Fibroblast of skin of left biceps (primary cell): ENCODE results near the gene ZBTB34.

Experiments used
- DNase-seq, 2 experiments: peaks; one replicate each; pipeline ENCODE4 v3.0.0-alpha.2; 2013; ENCODE audit warnings: low read depth in 2 of 2

The ZBTB34 gene

DNA sequence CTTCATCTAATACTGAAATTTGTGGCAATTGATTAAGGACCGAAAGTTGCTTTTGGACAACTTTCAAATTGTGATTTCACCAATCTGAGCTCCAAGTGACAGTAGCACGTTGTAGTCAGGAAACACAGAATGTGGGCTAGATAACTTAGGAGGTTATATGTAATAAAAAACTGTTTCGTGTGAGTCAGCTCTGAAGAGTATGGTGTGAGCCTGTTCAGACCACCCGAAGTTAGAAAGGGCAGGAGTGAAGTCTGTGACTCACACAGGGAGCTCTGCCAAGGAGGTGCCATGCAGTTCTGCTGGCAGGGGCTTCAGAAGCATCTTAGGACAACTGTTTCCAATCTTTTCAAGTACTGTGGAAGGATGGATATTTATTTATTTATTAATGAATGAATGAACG lies 16.4 kb upstream of the ZBTB34 start:
- peak in 1 of 2 experiments; percentile 18 for DNase-seq

DNA sequence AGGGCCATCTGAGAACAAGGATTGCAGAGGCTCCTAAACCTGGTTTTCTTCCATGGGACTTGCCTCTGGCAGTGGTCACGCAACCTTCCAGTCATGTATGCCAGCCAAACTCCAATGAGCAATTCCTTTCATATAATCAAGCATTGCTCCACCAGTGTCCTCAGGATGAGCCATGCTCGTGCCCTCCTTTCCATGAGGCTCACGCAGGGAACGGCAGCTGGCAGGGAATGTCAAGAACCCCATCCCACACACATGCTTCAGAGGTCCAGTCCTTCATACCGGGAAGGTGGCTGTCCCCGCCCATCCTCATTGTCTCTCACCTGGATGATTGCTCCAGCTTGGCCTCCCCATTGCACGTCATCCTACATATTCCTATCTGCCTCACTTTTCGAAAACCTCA lies 13.4 kb upstream of the ZBTB34 start:
- no peak for DNase-seq

DNA sequence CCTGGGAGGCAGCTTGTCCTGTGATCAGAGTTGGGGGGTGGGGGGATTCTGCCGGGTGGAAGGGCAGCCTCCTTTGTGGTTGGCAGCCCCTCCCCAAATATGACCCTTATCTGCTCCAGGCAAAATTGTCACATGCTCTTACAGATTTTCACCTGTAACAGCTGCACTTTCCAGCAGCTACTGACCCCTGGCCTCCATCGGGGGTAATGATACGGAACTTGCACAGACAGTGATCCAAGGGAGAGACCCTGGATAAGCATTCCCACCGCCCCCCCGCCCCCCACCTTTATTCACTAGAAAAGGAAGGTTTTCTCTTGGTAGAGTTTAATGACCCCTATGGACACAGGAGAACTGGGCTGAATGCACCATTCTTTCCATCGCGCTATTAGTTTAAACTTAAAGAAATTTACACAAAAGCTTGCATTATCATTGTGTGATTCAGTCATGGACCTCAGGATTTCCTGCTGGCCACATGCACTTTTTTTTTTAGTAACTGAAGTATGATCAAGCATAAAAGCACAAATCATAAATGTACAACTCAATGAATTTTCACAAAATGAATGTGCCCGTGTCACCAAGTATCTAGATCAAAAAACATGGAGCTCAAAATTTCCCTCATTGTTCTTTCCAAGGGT lies 10.7 kb upstream of the ZBTB34 start:
- DNase-seq, result no peak

DNA sequence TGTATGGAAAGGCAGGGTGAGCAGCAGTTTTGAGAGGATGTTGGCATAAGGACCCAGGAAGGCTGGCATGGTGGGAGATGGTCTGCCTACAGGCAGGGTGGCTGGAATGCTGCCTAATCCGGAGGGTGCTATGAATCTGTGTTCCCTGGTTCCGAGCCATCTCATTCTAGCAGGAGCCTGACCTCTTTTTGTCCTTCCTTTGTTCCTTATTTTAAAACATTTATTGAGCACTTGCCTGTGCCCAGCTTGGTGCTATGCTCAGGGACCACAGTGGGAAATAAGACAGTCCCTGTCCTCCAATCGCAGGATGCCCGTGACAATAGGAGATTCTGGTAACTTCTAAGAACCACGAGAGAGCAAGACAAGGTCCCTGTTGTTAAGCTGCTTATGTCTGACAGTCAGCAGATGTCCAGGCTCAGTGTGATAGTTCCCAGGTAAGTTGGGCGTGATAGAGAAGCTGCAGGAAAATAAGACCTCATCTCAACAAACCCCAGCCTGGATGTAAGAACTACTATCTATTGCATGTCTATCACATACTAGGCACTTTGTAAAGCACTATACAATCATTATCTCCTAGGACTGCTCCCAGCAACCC lies 9.1 kb upstream of the ZBTB34 start:
- DNase-seq, result no peak

DNA sequence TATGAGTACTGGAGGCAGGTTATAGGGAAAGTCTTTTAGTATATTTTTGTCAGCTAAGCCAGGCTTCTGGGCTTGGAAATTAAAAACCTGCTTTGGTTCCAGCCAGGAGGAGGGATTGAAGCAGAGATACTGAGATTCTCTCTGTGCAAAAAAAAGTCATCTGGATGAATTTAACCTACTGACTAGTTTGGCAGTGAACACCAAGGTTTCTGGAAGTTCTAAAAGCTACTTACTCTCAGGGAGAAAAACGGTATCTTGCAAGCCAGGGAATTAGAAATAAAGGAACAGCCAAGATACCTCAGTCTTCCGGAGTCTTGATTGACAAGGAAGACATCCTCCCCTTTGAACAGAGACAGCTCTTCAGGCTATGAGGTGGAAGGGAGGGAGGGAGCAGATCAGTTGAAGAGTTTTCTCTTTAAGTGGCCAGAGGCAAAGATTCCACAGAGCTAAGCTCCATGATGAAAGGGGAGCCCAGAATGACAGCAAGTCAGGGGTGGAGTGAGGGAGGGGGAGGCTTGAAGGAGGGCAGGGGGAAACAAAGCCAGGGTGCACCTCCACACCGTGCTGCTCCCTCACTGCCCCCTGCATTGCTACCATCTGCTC lies 8.3 kb upstream of the ZBTB34 start:
- no peak for DNase-seq

DNA sequence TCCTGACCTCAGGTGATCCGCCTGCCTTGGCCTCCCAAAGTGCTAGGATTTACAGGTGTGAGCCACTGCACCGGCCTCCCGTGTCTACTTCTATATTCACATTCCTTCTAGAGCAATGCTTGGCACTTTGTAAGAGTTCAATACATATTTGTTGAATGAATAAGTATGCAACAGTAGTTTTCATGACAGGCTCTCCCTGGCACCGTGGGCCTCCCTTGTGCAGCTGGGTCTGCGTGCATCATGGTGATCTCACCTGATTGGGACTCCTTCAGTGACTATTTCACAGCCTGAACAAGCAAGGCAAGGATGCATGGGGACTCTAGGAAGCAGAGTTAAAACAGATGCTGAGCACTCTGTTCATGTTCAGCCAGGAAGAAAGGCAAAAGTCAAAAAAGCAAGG lies 6.8 kb upstream of the ZBTB34 start:
- no peak for DNase-seq

DNA sequence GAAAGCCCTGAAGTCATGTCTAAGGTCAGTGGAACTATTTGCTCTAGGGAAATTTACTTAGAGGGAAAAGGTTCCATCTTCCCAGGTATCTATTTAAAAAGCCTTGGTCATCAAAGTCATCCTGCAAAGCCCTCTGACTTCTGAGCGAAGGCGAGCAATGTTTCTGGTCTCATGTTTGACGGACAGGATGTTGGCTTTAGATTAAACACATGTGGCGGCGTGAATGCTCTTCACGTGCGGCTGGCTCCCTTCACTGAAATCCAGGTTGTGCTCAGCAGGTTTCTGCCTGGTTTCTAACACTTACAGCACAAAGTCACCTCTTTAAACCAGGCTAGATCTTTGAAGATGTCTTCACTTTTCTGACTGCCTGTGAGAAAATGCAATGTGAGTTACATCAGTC lies 5.7 kb upstream of the ZBTB34 start:
- no peak for DNase-seq

DNA sequence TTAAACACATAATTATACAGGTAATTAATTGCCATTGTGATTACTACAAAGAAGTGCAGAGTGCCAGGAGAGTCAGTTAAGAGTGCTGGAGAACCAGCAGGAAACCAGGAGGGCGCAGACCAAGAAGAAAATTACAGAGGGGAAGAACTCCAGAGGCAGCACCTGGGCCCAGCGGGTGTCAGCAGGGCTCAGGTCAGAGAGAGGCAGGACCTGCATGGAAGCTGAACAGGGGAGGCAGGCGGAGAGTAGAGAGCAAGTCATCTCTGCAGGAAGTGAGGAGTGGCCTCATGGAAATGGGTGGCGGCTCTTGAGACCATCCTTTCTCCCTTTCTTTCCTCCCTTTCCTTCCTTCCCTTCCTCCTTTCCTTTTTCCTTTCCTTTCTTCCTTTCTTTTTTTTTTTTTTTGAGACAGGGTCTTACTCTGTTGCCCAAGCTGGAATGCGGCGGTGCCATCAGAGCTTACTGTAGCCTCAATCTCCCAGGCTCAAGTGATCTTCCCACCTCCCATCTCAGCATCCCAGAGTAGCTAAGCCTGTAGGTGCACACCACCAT lies 4.0 kb upstream of the ZBTB34 start:
- no peak for DNase-seq

DNA sequence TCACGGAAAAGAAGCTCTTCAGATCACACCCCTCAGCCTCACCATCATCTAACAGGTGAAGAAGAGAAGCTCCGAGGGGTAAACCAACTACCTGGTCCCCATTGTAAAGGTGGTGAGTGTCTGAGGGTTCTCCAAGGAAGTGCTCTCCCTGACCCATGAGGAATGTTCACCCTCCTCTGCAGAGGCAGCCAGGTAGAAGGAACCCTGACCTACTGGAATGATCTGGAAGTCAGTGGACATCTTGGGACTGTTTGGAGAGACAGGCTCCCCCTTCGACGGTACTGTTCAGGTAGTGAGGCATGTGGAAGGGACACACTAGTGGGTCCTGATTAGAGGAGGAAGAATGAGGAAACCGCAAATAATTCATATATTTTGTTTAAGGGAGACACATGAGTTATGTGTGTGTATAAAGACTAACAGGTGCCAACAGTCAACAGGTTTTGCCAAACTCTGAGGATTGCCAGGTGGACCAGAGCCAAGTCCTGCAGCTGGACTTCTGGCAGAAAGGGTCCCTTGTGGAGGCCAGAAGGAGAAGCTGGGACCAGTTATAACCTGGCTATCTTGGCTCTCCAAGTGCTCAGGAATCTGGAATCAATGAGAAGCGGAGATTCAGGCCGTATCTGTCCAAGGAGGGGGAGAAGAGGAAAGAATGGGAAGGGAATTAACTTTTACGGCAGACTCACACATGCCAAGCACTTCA lies 3.0 kb upstream of the ZBTB34 start:
- DNase-seq, result no peak

DNA sequence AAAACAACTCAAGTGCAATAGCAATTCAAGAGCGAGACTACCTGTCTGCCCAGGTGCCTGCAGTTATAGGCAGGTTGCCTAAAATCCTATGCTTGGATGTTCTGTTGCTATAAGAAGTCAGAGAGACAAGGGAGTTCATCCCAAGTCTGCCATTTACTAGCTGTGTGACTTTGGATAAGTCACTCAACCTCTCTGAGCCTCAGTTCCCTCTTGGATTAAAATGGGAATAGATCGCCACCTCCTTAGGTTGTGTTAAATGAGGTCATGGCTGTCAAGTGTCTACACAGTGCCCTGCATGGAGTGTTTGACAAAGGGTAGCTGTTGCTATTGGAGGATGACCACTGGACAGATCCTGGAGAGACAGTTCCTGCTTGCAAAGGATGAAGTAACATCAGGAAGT lies 1.3 kb upstream of the ZBTB34 start:
- DNase-seq, result no peak

DNA sequence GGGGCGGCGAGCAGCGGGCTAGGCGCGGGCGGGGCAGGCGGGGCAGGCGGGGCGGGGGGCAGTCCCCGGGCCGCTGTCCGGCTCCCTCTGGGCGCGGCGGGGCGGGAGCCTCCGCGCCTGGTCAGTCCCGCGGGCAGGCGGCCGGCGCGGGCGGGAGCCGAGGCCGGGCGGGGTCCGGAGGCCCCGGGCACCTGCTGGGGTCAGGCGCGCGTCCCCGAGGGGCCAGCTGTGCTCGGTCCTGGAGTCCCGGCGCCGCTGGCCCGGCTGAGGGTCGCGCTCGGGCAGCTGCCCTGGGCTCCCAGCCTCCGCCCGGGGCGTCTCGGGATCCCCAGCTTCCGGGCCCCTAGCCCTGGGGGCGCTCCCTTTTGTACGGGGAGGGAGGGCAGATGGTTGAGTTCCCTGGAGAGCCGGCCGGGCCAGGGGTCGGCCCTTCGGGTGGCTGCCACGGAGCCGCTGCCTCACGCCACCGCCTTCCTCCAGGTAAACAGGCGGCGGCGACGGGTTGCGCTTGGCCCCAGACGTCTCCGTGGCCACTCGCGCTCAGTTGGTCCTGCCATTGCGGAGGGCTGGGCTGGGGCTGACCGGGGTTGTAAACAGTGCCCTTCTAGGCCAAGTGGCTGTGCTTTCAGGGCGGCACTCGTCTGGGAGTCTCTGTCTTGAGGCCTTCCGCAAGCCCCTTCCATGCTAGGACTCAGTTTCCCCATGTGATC lies 473 bp downstream of the ZBTB34 start:
- no peak for DNase-seq

DNA sequence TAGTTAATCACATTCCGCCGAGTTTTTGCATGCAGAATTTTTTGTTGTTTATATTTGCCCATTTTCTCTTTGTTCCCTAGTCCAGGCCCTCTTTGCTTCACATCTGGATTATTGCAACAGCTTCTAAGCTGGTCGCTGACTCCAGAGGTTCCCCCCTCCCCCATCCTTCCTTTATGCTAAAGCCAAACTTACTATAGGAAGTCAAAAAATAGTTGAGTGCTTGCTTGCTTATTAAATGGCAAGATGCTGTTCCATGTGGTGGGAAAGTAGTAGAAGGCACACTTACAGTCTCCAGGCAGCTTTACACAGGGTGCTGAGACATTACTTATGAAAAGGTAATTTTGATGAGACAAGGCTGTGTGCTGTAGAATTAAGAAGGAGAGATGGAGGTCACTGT lies 1.3 kb downstream of the ZBTB34 start:
- peak in 1 of 2 experiments; percentile 11 for DNase-seq

DNA sequence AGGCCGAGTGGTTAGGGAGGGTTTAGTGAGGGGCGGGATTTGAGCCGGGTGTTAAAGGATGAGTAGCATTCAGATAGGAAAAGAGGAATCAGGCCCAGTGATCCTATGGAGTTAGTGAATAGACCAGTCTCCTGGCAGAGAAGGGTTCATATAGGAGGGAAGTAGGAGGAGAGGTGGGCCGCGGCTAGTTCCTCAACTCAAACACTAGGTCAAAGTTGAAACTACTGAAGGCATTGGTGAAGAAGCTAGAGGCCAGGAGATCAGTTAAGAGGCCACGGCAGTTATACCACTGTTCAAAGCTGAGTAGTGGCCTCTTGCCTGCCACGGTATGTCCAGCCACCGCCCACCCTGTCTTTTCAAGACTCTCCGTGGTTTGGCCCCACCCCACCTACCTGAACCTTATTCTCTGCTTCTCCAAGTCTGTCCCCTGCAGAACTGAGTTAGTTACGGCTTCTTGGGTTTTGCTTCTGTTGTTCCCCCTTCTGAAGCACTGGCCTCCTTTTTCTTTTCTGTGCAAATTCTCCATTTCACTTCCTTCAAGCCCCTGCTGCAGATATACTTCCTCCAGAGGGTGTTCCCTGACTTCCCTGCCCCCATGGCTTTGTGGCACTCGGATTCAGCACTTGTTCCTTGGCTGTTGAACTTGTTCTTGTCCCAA lies 1.8 kb downstream of the ZBTB34 start:
- DNase-seq, result no peak

DNA sequence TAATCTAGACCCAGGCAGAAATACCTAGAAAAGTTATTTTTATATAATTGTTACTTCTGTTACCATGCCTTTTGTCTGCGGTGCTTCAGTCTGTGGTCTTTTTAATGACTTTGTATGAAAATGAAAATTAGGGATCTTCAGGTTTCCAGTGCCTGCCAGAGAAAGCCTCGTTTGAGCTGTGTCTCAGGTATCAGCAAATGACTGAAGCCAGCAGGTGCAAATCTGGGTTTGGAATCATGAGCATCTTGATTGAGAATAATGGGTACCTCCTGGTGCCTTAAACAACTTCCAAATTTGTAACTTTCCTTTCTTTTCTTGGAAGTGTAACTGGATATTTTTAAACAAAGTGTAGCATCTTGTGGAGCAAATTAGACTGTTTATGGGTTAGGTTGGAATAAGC lies 4.3 kb downstream of the ZBTB34 start:
- no peak for DNase-seq

DNA sequence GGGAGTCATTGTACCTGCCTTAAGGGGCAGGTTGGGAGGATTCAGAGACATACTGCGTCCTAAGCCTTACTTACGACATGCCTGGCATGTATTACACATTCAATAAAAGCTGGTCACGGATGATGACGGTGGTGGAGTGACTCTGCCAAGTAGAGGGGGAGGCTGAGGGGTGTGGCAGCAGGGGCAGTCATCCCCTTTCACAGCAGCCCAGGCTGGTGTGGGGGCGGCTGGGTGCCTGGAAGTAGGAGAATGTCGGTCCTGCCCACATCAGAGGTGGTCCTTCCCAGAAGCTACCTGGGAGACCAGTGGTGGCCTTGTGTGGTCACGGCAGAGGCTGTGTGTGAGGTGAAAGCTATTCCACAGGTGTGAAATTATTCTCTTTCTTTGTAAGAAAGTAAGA lies 8.9 kb downstream of the ZBTB34 start:
- DNase-seq, result no peak

DNA sequence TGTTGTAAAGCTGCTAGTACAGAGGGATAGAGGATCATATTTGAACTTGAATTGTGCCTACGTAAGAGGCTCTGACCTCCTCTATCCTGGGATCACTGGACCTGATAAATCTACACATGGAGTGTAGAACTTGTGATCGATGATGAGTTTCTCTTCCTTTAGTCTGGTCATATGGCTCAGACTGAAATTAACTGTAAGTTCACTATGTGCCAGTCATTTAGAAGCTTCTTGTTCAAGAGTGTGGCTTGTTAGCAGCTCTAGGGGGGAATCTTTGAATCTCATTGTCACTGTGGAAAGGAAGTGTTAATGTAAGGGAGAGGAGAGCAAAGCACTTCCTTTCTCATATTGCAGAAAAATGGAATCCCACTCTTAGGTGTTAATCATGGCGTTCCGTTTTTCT lies 12.1 kb downstream of the ZBTB34 start:
- no peak for DNase-seq

DNA sequence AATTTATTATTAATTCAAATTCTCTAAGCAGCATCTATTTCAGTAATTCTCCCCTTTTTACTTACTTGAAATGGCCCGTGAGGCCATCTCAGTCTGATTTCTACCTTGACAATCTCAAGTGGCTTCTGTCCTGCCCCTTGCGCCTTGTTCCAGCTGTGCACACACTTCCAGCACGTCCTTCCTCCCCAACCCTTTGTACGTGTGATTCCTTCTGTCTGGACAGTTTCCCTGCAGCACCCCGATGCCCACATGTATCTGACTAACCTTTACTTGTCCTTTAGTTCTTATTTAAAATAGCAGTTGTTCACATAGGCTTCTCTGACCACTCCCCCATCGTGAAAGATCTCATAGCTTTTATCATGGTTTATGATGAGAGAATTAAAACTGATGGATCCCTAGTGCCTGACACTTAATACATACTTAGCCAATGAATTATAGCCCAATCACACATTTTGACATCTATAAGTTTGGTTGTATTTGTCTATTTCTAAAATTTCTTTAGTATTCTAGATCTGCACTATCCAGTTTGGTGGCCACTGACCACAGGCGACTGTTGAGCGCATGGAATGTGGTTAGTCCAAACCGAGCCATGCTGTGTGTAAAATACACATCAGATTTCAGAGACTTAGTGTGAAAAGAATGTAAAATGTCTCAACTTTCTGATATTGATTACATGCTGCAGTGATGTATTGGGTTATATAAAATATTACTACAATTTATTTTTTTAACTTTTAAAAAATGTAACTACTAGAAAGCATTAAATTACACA lies 14.3 kb downstream of the ZBTB34 start:
- DNase-seq, result no peak

DNA sequence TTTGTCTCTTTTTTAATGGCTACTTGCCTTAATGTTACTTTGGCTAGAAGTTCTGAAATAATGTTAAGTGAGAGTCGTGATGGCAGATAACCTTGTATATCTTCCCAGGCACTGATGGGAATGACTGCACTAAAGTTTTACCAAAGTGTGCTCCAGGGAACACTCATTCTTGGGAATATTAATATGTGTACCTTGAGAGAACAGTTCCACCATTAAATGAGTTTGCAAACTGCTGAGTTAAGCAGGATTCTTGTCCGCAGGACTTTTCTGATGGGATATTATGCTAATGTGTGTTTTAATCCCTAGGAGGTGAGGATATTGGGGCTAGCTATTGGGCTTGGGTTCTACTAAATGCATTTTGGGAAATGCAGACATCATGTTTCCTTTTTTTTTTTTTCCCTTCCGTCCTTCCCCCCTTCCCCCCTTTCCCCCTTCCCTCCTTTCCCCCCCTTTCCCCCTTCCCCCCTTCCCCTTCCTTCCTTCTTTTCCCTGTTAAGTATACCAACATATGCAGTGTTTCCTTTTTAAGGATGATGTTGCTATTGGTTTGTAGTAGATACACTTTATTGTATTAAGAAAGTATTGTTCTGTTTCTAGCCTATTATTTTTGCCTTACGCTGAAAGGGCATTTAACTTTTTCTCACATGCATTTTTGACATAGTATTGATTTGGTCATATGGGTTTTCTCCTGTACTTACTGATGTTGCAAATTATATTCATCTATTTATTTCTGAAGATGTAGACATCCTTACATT lies 15.5 kb downstream of the ZBTB34 start:
- no peak for DNase-seq

DNA sequence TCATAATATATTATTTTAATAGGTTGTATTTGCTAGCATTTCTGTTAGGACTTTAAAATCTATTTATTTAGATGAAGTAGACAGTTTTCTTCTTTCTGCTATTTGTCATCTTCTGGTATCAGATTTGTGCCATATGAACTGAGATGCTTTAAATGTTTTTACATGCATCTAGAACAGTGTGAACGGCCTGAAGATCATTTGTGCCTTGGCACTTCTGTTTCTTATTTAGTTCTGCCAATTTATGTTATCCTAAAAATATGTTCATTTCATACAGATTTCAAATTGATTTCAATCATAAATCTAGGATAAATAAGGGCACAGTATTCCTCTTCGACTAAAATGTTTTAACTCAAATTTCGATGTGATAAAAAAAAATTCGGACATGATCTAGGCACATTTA lies 16.1 kb downstream of the ZBTB34 start:
- no peak for DNase-seq

DNA sequence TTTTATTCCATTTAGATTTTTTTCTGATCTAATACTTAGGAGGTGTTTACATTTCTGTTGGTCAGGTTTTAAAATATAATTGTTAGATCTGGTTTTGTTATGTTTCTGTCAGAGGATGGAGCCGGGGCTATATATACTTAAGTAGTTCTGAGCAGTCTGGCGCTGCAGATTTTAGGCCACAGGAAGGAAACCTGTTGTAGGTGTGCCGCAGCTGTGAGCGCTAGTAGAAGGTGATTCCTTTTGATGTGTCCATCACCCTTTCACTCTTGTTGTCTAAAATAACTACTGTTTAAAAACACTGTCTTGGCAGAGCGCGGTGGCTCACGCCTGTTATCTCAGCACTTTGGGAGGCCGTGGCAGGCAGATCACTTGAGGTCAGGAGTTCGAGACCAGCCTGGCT lies 17.0 kb downstream of the ZBTB34 start:
- DNase-seq, result no peak
